Left renal pelvis (tissue), 4 donors: ENCODE results near the gene ACOT4. TPM values are rescaled to one million over a fixed set of nuclear protein-coding genes. Genes with fewer than 3 reads are reported as not detected.
A peak's percentile ranks its signal among the peaks of the same experiment; 100 is the strongest.
"Not testable (repeated sequence)": the region's sequence is repeated elsewhere in the genome, so short reads cannot be mapped to it uniquely, and the experiment has no call there.

Experiments used
- DNase-seq, 4 donors: peaks; one replicate each; pipeline ENCODE4 v3.0.0-alpha.2; 2013; ENCODE audit warnings: low read depth in 4 of 4, low spot score in 3 of 4
- polyA plus RNA-seq, 4 donors: library from polyadenylated mRNA; unstranded; fragments of 120-200 nt; gene quantifications; one replicate each; pipeline ENCODE4 v1.2.1, GENCODE V29; 2013; ENCODE audit not compliant: insufficient read length in 4 of 4

The ACOT4 gene
- polyA plus RNA-seq, 4 donors: 0.74 to 4.3 (median 2.9) TPM

GRCh38 chr14:73576391-73576790 lies 15.3 kb upstream of the ACOT4 start:
- no peak for DNase-seq

GRCh38 chr14:73577214-73577613 lies 14.5 kb upstream of the ACOT4 start:
- not testable (repeated sequence) for DNase-seq

- DNase-seq: not testable (repeated sequence)
Observed at GRCh38 chr14:73582102-73582979, 9.3 kb upstream of the ACOT4 start.

GRCh38 chr14:73588695-73589094 lies 3.0 kb upstream of the ACOT4 start:
- no peak for DNase-seq

GRCh38 chr14:73589116-73589515 lies 2.6 kb upstream of the ACOT4 start:
- DNase-seq: no peak

GRCh38 chr14:73590673-73591004 lies 1.0 kb upstream of the ACOT4 start:
- DNase-seq: not testable (repeated sequence)

- no peak for DNase-seq
Observed at GRCh38 chr14:73594491-73594890, 2.8 kb downstream of the ACOT4 start.

GRCh38 chr14:73599499-73599898 lies 7.8 kb downstream of the ACOT4 start:
- no peak for DNase-seq

- no peak for DNase-seq
Observed at GRCh38 chr14:73602994-73603393, 11.3 kb downstream of the ACOT4 start.

GRCh38 chr14:73606271-73606670 lies 14.6 kb downstream of the ACOT4 start:
- DNase-seq: no peak

GRCh38 chr14:73607241-73607640 lies 15.6 kb downstream of the ACOT4 start:
- DNase-seq: no peak

- DNase-seq: no peak
Observed at GRCh38 chr14:73610687-73611086, 19.0 kb downstream of the ACOT4 start.

- DNase-seq: peak in 2 of 4 donors; percentile 47 to 63
Observed at GRCh38 chr14:73612339-73613045, 20.8 kb downstream of the ACOT4 start, which contains the start of gene ACOT6. ACOT6 (plus strand) TSS chr14:73612517; CDS start chr14:73612572, 55 bp downstream.

- no peak for DNase-seq
Observed at GRCh38 chr14:73613046-73613383, 21.3 kb downstream of the ACOT4 start.

GRCh38 chr14:73613419-73613963 lies 21.8 kb downstream of the ACOT4 start:
- DNase-seq: no peak

GRCh38 chr14:73616831-73617230 lies 25.2 kb downstream of the ACOT4 start:
- DNase-seq: no peak

- no peak for DNase-seq
Observed at GRCh38 chr14:73619524-73619923, 27.9 kb downstream of the ACOT4 start.

GRCh38 chr14:73620268-73620667 lies 28.6 kb downstream of the ACOT4 start:
- no peak for DNase-seq

GRCh38 chr14:73623504-73624054 lies 31.9 kb downstream of the ACOT4 start:
- no peak for DNase-seq

- no peak for DNase-seq
Observed at GRCh38 chr14:73625706-73626105, 34.0 kb downstream of the ACOT4 start.

GRCh38 chr14:73627151-73627558 lies 35.5 kb downstream of the ACOT4 start:
- DNase-seq: no peak
